K562 (cell line): Measurements from ENCODE around the gene CHN1. TPM values are rescaled to one million over a fixed set of nuclear protein-coding genes. Genes with fewer than 3 reads are reported as not detected.

Experiments
- ATAC-seq: fragments of 200-7000 bp; cut with Tn5 transposase; 3 replicates; pipeline ENCODE4 v1.9.1; 2020; ENCODE audit warnings: moderate library complexity
- BruUV-seq: library from RNA; stranded (reverse); fragments of 400-500 nt; replicated peaks from 2 replicates; lab custom pipeline; 2021; lab: Mats Ljungman, UMichigan
- CTCF ChIA-PET: fragments of 300-600 bp; formaldehyde crosslinking; extraction: SDS; loops from one replicate; lab custom pipeline; 2021; ENCODE audit warnings: low intra/inter-chr PET ratio; lab: Yijun Ruan, JAX
- POLR2A ChIA-PET: fragments of 300-600, 350-650 bp; sonication (Branson Sonifier 250); formaldehyde crosslinking; extraction: SDS; loops from one replicate; lab custom pipeline; 2021; ENCODE audit warnings: antibody characterized with exemption, inconsistent platforms; lab: Yijun Ruan, JAX
- DNase-seq, 4 experiments: peaks; one replicate each; pipeline versions ENCODE4 v3.0.0 to v3.0.0-alpha.2; 2011 to 2018; ENCODE audit warnings: low spot score in 3 of 4, mixed read lengths in 3 of 4; ENCODE audit errors: extremely low read depth in 1 of 4
- FAIRE-seq: peaks from 2 replicates; lab custom pipeline; 2011; peaks lifted over from hg19 to GRCh38; lab: Jason Lieb, UNC
- H2AFZ ChIP-seq: 2 replicates; pipeline ENCODE4 v1.6.0; 2011; ENCODE audit warnings: low read depth, low read length, control low read depth, inconsistent platforms
- H3K27ac ChIP-seq: fragments of 200-600 bp; 3 replicates; pipeline ENCODE4 v1.8.0; 2011; ENCODE audit warnings: low read depth, mild to moderate bottlenecking, control low read depth, inconsistent platforms, low read length, moderate library complexity, mixed read lengths; ENCODE audit errors: extremely low read depth
- H3K27me3 ChIP-seq, 2 experiments: fragments of 300-600 bp in 1 of 2; 2 replicates in 1 of 2; 3 replicates in 1 of 2; pipeline versions ENCODE4 v1.6.0 to v1.8.0; 2011; ENCODE audit warnings: inconsistent platforms in 2 of 2, low read length in 2 of 2, mild to moderate bottlenecking in 1 of 2, mixed read lengths in 1 of 2, moderate library complexity in 1 of 2; ENCODE audit not compliant: control insufficient read depth in 2 of 2, insufficient read depth in 2 of 2
- H3K36me3 ChIP-seq: fragments of 300-600 bp; 3 replicates; pipeline ENCODE4 v1.8.0; 2011; ENCODE audit warnings: mild to moderate bottlenecking, low read length, inconsistent platforms; ENCODE audit not compliant: control insufficient read depth, insufficient read depth
- H3K4me1 ChIP-seq, 2 experiments: fragments of 200-600 bp in 1 of 2; replicated peaks in 1 of 2; 2 replicates in 1 of 2; 3 replicates in 1 of 2; pipeline versions ENCODE4 v1.5.1 to v1.8.0; 2011; ENCODE audit warnings: inconsistent platforms in 2 of 2, low read length in 2 of 2, mild to moderate bottlenecking in 1 of 2, mixed read lengths in 1 of 2, moderate library complexity in 1 of 2; ENCODE audit not compliant: control insufficient read depth in 2 of 2, insufficient read depth in 2 of 2
- H3K4me2 ChIP-seq: 2 replicates; pipeline ENCODE4 v1.6.1; 2011; ENCODE audit warnings: low read length, control low read depth, inconsistent platforms, mixed read lengths; ENCODE audit not compliant: insufficient read depth
- H3K4me3 ChIP-seq: fragments of 200-600 bp; sonication (generic), shearing (Covaris generic); 2 replicates; pipeline ENCODE4 v1.5.1; 2016; ENCODE audit warnings: control low read depth, inconsistent platforms
- H3K79me2 ChIP-seq: fragments of 200-600 bp; 3 replicates; pipeline ENCODE4 v1.8.0; 2011; ENCODE audit warnings: low read length, inconsistent platforms; ENCODE audit not compliant: control insufficient read depth, insufficient read depth
- H3K9ac ChIP-seq, 2 experiments: 2 replicates each; pipeline versions ENCODE4 v1.6.0 to v1.6.1; 2011; ENCODE audit warnings: low read depth in 2 of 2, low read length in 2 of 2, control low read depth in 1 of 2, inconsistent platforms in 1 of 2, mild to moderate bottlenecking in 1 of 2, mixed read lengths in 1 of 2; ENCODE audit not compliant: insufficient read depth in 1 of 2
- H3K9me1 ChIP-seq: one replicate; pipeline ENCODE4 v1.6.0; 2011; ENCODE audit warnings: inconsistent platforms, mild to moderate bottlenecking, low read length, moderate library complexity; ENCODE audit not compliant: control insufficient read depth, insufficient read depth
- H3K9me3 ChIP-seq: replicated peaks from 2 replicates; pipeline ENCODE4 v1.5.1; 2011; ENCODE audit warnings: low read depth, low read length, inconsistent platforms; ENCODE audit not compliant: control insufficient read depth, insufficient read depth
- H4K20me1 ChIP-seq: replicated peaks from 2 replicates; pipeline ENCODE4 v1.6.1; 2011; ENCODE audit warnings: low read length, inconsistent platforms, mixed read lengths; ENCODE audit not compliant: control insufficient read depth, insufficient read depth
- CBX3 ChIP-seq, 2 experiments: IDR thresholded peaks; 1 replicate in 1 of 2; 2 replicates in 1 of 2; pipeline ENCODE4 v1.6.1; 2012; ENCODE audit warnings: inconsistent platforms in 2 of 2, low read length in 2 of 2, borderline replicate concordance in 1 of 2, control low read depth in 1 of 2
- CEBPB ChIP-seq: fragments of 450-650 bp; IDR thresholded peaks from 2 replicates; pipeline ENCODE4 v1.6.1; 2016; ENCODE audit warnings: missing genetic modification characterization, missing compliant biosample characterization
- CEBPG ChIP-seq, 3 experiments: fragments of 200-800 bp in 1 of 3; sonication (Bioruptor generic) in 1 of 3; sonication (generic) in 1 of 3; formaldehyde crosslinking in 1 of 3; IDR thresholded peaks in 2 of 3; conservative IDR thresholded peaks in 1 of 3; 2 replicates each; pipeline versions ENCODE4 v1.6.1 to v1.8.0; 2016 to 2022; ENCODE audit warnings: missing compliant biosample characterization in 2 of 3, missing genetic modification characterization in 2 of 3, mild to moderate bottlenecking in 1 of 3, missing genetic modification reagents in 1 of 3
- ETV6 ChIP-seq, 3 experiments: fragments of 150-350 bp in 1 of 3; sonication (generic) in 1 of 3; formaldehyde crosslinking in 1 of 3; IDR thresholded peaks; 2 replicates each; pipeline versions ENCODE4 v1.6.1 to v1.8.0; 2014 to 2022; ENCODE audit warnings: borderline replicate concordance in 2 of 3, low read depth in 2 of 3, antibody characterized with exemption in 1 of 3, low read length in 1 of 3, mild to moderate bottlenecking in 1 of 3, missing genetic modification reagents in 1 of 3
- GATAD2B ChIP-seq: fragments of 450-650 bp; IDR thresholded peaks from 2 replicates; pipeline ENCODE4 v1.6.1; 2017; ENCODE audit warnings: mild to moderate bottlenecking, borderline replicate concordance
- MAZ ChIP-seq, 2 experiments: fragments of 450-650 bp in 1 of 2; sonication (generic) in 1 of 2; formaldehyde crosslinking; IDR thresholded peaks in 1 of 2; conservative IDR thresholded peaks in 1 of 2; 2 replicates each; pipeline versions ENCODE4 v1.4.0 to v1.5.0; 2020; ENCODE audit warnings: mild to moderate bottlenecking in 1 of 2, missing genetic modification reagents in 1 of 2
- POLR3A ChIP-seq: IDR thresholded peaks from 2 replicates; pipeline ENCODE4 v1.6.1; 2011; ENCODE audit warnings: borderline replicate concordance, mild to moderate bottlenecking, moderate library complexity; ENCODE audit not compliant: insufficient read length, insufficient read depth; ENCODE audit errors: extremely low read depth
- THRB ChIP-seq: fragments of 450-650 bp; formaldehyde crosslinking; conservative IDR thresholded peaks from 2 replicates; pipeline ENCODE4 v1.4.0; 2022; ENCODE audit warnings: mild to moderate bottlenecking, missing genetic modification characterization
- ZEB2 ChIP-seq: fragments of 450-650 bp; IDR thresholded peaks from 2 replicates; pipeline ENCODE4 v1.6.1; 2016
- ZNF507 ChIP-seq: conservative IDR thresholded peaks from 2 replicates; pipeline ENCODE4 v1.6.1; 2017; ENCODE audit warnings: missing genetic modification characterization, missing compliant biosample characterization
- WGBS: fragments of 100-300 bp; shearing (Covaris generic); methylation state at CpG from one replicate; pipeline ENCODE4 v1.1.6; 2016; ENCODE audit warnings: low coverage, mixed read lengths; ENCODE audit not compliant: insufficient coverage; ENCODE audit errors: missing lambda C conversion rate; 5-methylcytosine and 5-hydroxymethylcytosine counted together
- in situ Hi-C: fragments of 300-500 bp; cut with MboI; formaldehyde crosslinking; loops from 4 replicates; pipeline ENCODE4 v1.15.0; 2018; ENCODE audit warnings: inconsistent platforms, mixed read lengths
- intact Hi-C: fragments of 100-400 bp; cut with micrococcal nuclease; formaldehyde crosslinking; loops from 2 replicates; pipeline ENCODE4 v1.14.2; 2022
- polyA plus RNA-seq, 8 experiments: library from polyadenylated mRNA; depleted of rRNA in 4 of 8; stranded (reverse) in 5 of 8; unstranded in 3 of 8; fragments of >200 nt; fragmentation: Nextera tagmentation in 2 of 8; fragmentation: Illumina TruSeq in 1 of 8; extraction: Ambion mirVana in 2 of 8; extraction: Trizol in 1 of 8; gene quantifications; 2 replicates each; pipeline versions ENCODE4 v1.2.1 to v1.2.3, GENCODE V29; 2011 to 2014; ENCODE audit warnings: inconsistent platforms in 1 of 8, missing spikeins in 1 of 8
- total RNA-seq, 7 experiments: library from RNA; depleted of rRNA in 6 of 7; stranded (reverse); fragments of >200 nt in 6 of 7; fragmentation: Illumina TruSeq in 2 of 7; extraction: Trizol in 2 of 7; gene quantifications; 2 replicates each; pipeline versions ENCODE4 v1.2.1 to v1.2.3, GENCODE V29; 2011 to 2021; ENCODE audit warnings: low replicate concordance in 1 of 7

The CHN1 gene
- total and polyA plus RNA-seq, 9 of the 15 experiments (the other 6 are each of a cell fraction or from before 2014, with no cell fraction given), result 0.17 to 2.0 (median 0.87) TPM

- H3K36me3 ChIP-seq, result no peaks in the 10 kb centered on the region
- H3K27ac ChIP-seq, result no peak overlapping the region
- no peaks in the 10 kb centered on the region for H3K4me1 ChIP-seq
- H2AFZ ChIP-seq, result no peak overlapping the region
- no peaks in the 10 kb centered on the region for H3K9me1 ChIP-seq
- H3K4me2 ChIP-seq, result no peak overlapping the region
- no peak overlapping the region for H3K9ac ChIP-seq
- ChIA-PET CTCF (no interaction called here), POLR2A (no interaction called here)
- ATAC-seq (no peak), FAIRE-seq (no peak), DNase-seq (no peak)
- 1% methylated on average over 3 of the region's 3 CpGs for WGBS
- H3K79me2 ChIP-seq, result no peaks in the 10 kb centered on the region
- H4K20me1 ChIP-seq, result no peaks in the 10 kb centered on the region
- H3K9me3 ChIP-seq, result no peaks in the 10 kb centered on the region
- H3K4me3 ChIP-seq, result no peak overlapping the region
- no TSS peak for BruUV-seq
- peaks cover 0 to 2% of the 10 kb centered on the region in 2 experiments; a peak in 3 of 5 replicates for H3K27me3 ChIP-seq
- no peak for TF ChIP-seq ZEB2
- in situ Hi-C loops (no loop called here), intact Hi-C loops (no loop called here)
These were observed 96.9 kb downstream of the CHN1 start for GRCh38 chr2:174908284-174908683.

- no peak for ATAC-seq
- no TSS peak for BruUV-seq
- TF ChIP-seq CEBPG (CRISPR knock-in tag; IDR thresholded peaks at IDR 0.05) (no peak), CEBPG (tag; conservative IDR thresholded peaks at IDR 0.05 in 1 of 2, IDR thresholded peaks at IDR 0.05 in 1 of 2) (peak in 1 of 2 experiments; percentile 16; a peak in 1 of 4 replicates), CBX3 (IDR thresholded peaks at IDR 0.05; ENCODE audit: borderline replicate concordance in 1 of 2, low read length in 2 of 2) (no peak), ZNF507 (tag) (no peak), GATAD2B (no peak), MAZ (CRISPR knock-in tag; conservative IDR thresholded peaks at IDR 0.05 in 1 of 2, IDR thresholded peaks at IDR 0.05 in 1 of 2) (no peak), CEBPB (peak; percentile 35; the same call in 1 of the 2 replicates), THRB (CRISPR knock-in tag) (no peak), POLR3A (no peak), ETV6 (IDR thresholded peaks at IDR 0.05; ENCODE audit: borderline replicate concordance in 1 of 2, low read depth in 2 of 2, low read length in 1 of 2) (no peak), ETV6 (CRISPR knock-in tag; IDR thresholded peaks at IDR 0.05; ENCODE audit: borderline replicate concordance) (no peak)
- Histone ChIP-seq H3K4me2 (no peak overlapping the region), H3K9ac (no peak overlapping the region), H3K4me3 (no peak overlapping the region), H3K36me3 (no peaks in the 10 kb centered on the region), H3K27me3 (peaks cover 0 to 6% of the 10 kb centered on the region in 2 experiments; a peak in 1 of 5 replicates), H3K9me3 (no peaks in the 10 kb centered on the region), H4K20me1 (no peaks in the 10 kb centered on the region), H2AFZ (no peak overlapping the region), H3K27ac (no peak overlapping the region), H3K4me1 (no peaks in the 10 kb centered on the region), H3K9me1 (no peaks in the 10 kb centered on the region), H3K79me2 (no peaks in the 10 kb centered on the region)
- CTCF ChIA-PET, result no interaction called here
- WGBS, result 0% methylated on average over 1 of the region's 1 CpG
- no peak for DNase-seq
- intact Hi-C loops, result no loop called here
- no peak for FAIRE-seq
- in situ Hi-C loops, result no loop called here
- POLR2A ChIA-PET, result interaction anchor here (1.0 kb wide), 1 partner anchor 16 kb away, joined by 3 read pairs; no protein-coding TSS in a partner anchor
These were observed 102.0 kb downstream of the CHN1 start for GRCh38 chr2:174903264-174903556.
